ENCODE measurements around the gene KLRB1.
A peak's percentile ranks its signal among the peaks of the same experiment; 100 is the strongest.
"Not testable (repeated sequence)": the region's sequence is repeated elsewhere in the genome, so short reads cannot be mapped to it uniquely, and the experiment has no call there.

KLRB1 gene

DNA sequence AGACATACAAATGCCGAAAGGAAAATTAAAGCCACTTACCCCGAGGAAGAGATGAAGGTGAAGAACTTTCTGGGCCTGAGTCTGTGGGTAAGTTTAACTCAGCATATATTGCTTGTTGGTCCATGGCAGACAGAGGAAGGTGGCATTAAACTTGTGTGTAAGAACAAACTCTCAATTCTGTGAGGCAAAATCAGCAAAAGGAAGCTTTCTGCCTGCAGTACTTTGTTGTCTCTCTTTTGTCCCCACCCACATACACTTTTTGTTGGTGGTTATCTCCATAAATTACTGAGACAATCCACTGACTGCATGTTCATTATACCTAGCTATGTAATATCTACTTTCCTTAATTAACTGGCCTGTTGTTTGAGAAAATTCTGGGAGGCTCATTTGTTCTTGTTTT, at the start of gene KLRB1:
Gene KLRB1 (minus strand): TSS at position 201 of the 400 bp plus-strand sequence. CDS start 77 bp downstream, at position 124.
- DNase-seq = no peak

DNA sequence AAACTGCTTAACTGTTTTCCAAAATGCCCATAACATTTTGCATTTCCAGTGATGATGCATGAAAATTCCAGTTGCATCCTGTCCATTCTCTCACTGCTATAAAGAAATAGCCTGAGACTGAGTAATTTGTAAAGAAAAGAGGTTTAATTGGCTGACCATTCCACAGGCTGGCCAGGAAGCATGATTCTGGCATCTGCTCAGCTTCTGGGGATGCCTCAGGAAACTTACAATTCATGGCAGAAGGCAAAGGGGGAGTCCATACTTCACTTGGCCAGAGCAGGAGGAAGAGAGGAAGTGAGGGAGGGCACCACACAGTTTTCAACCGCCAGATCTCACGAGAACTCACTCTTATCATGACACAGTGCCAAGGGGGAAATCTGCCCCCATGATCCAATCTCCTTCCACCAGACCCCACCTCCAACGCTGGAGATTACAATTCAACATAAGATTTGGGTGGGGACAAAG, 43.6 kb upstream of the KLRB1 start:
- DNase-seq = peak; percentile 72

DNA sequence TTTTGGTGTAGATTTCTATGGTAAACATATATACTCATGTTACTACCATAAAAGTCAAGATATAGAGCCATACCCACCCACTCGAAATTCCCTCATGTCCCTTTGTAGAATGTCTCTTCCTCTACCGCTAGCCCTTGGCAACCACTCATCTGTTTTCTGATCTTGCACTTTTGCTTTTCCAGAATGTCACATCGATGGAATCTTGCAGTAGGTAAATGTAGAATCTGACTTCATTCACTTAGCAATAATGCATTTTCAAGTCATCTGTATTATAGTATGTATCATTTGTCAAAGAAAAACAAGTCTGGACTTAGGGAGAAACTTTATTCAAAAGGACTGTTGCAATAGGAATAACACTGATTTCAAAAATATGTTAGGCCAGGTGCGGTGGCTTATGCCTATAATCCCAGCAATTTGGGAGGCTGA, 42.4 kb upstream of the KLRB1 start:
- no peak for DNase-seq

DNA sequence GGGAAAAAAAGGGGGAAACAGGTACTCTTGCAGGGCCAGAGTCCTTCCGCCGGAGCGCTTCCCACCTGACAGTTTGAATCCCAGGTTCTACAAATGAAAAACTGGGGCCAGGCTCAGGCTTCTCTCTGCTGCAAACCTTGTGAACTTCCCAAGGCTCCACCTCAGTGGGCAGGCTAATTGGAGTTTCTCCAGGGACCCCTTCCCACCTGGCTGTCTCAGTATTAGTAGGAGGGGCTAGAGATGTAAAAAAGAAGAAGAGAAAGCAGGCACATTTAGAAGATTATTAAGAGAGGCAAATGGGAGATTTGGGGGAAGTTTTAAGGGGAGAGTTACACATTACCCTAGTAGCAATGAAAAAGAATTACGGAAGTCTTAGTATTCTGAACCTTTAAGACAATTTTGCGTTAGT, 41.8 kb upstream of the KLRB1 start:
- no peak for DNase-seq

DNA sequence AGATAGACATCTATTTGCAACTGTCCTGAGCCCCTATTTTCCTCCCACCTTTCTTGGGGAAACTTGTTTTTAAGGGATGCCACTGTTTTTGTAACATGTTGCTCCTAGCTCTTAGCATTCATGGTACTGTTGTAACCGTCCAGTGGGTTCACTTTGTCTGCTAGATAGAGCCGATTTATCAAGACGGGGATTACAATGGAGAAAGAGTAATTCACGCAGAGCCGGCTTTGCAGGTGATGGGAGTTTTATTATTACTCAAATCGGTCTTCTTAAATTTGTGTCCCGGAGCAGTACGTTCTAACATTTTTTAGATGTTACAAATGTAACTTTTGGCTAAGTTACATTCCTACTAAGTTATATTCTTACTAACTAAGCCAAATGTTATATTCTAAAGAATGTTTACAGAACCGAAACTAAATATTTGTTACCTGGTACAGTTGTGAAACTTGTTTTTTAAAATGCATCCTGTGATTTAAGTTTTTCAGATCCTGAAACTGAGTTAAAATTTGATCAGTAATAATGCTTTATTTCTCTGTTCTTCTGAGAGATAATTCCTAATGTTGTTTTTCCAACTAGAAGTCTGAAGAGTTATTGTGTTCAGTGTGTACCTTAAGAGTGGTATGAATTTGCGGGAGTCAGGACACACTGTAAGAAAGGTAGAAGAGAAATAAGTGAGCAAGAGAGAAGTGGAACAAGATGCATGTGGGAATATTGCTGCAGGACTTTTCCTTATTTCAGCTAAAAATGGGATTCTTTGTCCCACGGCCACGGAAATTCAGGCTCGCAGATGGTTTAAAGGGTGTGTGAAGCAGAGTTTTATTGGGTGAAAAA, 41.2 kb upstream of the KLRB1 start:
- no peak for DNase-seq

DNA sequence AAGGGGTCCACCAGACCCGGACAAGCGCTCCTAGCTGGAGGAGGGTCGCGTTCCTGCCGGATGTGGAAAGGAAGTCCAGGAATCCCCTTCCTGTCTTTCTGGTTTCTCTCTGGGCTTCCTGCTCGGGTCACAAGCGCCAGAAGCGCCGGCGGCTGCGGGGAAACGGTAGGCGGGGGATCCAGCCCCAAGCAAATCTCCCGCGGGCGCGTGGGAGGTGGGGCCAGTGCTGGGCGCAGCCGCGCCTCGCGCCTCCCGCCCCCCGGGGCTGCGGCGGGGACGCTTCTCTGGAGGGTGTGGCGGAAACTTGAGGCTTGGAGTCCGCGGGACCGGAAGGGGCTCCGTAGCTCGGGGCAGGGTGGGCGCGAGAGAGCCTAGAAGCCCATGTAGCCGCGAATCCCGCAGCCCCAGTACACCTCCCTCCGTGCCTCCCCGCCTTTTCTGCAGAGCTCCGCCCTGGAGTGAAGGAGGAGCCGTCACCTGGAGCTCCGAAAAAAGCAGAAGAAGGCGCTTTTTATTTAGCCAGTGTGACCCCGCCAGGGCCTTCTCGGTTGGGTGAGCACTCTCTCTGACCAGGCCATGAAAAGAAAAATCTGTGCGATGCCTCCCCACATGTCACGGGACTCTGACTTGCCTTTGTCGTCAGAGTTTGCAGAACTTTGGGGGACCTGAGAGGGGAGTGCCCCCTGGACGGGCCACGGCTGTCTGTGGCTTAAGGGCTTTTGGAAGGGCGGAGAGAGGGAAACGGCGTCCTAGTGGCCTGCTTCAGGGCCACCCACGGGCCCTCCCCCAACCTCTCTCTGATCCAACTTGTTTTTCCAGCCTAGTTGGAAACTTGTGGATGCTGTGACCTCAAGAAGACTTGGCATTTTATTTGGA, 40.3 kb upstream of the KLRB1 start:
- DNase-seq = peak; percentile 92

DNA sequence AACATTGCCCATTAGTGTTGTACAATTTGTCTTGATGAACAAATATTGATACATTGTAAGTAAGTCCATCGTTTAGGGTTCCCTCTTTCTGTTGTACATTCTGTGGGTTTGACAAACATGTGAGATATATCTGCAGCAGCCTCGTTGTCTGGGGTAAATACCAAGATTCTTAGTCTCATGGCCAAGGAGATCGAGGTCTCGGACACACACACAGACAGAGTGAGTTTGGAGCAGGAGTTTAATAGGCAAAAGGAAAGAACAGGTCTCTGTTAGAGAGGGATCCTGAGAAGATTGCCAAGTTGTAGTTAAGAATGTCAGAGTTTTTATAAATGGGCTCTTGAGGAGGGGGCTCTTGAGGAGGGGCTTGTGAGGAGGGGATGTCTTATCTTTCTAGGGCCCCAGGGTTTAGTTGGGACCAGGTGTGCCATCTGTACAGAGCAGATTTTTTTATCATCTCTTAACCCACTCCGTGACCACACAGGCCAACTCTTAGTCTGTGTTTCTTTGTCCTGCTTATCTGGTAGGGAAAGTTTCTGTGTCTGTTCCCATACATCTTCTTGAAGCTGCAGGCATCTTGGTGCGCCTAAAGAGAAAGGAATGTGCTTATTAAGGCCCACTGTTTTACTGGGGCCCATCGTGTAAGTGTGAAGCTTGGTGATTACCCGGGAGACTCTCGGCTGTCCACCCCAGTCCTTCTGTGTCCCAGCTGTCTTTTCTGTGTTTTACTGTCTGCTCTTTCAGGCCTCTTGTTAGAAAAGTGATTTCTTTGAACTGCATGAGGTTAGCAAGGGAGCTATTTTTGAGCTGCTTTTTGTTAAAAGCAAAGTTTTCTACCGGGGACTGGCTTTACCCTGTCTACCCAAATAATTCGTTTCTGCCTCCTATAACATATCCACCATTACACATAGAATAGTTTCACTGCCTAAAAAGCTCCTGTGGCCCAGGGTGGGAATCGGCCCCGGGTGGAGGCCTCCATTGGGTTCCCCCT, 39.4 kb upstream of the KLRB1 start:
- no peak for DNase-seq

DNA sequence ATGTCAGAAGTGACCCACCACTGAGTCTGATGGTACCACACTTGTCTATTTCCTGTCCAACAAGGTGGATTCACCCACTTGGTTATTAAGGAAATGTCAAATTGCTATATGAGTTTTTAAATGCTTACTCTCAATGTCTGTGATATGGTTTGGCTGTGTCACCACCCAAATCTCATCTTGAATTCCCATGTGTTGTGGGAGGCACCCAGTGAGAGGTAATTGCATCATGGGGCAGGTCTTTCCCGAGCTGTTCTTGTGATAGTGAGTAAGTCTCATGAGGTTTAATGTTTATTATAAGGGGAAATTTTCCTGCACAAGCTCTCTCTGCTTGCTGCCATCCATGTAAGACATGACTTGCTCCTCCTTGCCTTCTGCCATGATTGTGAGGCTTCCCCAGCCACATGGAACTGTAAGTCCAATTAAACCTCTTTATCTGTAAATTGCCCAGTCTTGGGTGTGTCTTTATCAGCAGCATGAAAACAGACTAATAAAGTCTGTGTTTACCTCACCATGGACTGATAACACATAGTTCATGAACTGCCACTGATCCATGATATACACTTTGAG, 37.4 kb upstream of the KLRB1 start:
- not testable (repeated sequence) for DNase-seq

DNA sequence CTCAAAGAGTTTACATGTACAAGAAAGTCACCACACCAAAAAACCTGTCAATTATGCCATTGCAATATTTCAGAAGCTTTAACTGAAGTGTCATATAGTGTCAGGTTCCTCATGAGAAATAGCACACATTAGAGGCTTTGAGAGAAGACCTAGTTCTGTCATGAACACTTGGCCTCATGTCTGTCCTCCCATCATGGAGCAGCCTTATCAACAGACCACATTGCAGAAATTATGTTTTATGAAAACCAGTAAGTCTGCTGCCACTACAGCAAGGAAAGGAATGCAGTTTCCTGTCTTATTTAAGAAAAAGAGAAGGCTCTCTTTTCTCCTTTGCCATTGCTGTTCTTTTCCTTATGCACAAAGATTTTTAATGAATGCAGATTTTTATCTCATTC, 35.5 kb upstream of the KLRB1 start:
- no peak for DNase-seq

DNA sequence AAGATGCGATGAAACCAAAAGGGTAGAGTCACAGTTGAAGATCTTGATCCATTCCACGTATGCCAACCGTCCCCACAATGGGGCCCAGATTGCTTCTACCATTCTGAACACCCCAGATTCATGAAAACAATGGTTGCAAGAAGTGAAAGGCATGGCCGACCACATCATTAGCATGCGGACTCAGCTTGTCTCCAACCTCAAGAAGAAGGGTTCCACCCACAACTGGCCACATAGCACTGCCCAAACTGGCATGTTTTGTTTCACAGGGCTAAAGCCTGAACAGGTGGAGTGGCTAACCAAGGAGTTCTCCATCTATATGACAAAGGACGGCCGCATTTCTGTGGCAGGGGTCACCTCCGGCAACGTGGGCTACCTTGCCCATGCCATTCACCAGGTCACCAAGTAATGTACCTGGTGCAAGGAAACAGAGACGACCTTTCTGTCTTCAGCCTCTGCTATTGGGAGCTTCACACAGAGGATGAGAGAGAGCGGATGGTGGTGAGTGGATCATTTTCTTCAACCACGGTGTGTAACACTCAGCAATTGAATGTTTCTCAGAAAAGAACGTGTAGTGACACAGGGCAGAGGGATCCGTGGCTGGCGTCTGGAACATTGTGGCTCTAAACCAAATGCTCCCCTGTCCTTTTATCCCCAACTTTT, 35.0 kb upstream of the KLRB1 start:
- DNase-seq = no peak

DNA sequence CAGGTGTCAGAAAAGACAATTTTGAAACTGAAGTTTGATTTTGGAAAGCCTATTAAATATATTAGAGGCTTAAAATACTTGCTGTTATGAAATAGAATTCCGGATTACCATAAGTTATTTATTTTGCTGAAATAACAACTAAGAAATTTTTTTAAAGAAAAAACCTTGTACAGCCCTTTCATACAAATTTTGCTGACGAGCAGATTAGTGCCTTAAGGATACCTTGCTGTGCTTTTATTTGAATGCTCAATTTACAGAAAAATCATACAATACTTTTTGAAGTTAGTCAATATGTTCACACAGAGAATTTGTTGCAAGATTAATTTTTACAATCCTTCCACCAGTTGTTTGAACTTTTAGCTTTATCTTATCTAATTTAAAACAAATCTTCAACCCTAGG, 32.3 kb upstream of the KLRB1 start:
- no peak for DNase-seq

DNA sequence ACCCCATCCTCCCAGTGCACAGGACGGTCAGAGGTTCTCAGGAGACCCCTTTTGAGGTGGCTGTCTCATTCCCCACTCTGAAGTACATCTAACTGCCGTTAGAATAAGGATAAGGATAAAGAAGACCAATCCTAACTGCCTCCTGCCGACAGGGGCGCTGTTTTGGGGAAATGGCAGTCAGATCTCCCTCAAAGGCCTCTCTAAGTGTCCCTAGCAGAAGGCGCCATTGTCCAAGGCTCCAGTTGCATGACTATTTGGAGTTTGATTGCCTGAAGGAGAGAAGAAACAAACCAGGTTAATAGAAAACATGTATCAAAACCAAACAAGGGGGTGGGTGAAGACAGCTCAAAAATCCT, 29.1 kb upstream of the KLRB1 start:
- DNase-seq = no peak

DNA sequence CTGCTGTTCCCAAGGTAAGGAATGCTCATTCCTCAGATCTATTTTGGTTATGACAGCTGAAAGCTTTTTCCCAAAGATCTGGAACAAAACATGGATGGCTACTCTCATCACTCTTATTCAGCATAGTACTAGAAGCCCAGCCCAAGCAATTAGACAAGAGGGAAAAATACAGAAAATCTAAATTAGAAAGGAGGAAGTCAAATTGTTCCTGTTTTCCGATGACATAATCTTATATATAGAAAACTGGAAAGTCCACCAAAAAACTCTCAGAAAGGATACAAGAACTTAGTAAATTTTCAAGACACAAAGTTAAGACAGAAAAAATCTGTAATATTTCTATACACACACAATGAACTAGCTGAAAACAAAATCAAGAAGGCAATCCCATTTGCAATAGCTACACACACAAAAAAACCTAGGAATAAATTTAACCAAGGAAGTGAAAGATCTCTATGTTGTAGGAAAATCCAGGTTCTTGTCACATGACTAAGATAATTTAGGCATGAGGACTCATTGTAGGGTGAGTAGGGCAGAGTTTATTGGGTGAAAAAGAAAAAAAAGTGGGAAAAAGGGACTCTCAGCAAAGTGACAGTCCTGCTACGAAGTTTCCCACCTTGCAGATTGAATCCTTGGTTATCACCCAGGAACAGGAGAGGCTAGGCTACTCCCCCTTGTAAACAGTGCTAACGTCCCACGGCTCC, 28.6 kb upstream of the KLRB1 start:
- no peak for DNase-seq

DNA sequence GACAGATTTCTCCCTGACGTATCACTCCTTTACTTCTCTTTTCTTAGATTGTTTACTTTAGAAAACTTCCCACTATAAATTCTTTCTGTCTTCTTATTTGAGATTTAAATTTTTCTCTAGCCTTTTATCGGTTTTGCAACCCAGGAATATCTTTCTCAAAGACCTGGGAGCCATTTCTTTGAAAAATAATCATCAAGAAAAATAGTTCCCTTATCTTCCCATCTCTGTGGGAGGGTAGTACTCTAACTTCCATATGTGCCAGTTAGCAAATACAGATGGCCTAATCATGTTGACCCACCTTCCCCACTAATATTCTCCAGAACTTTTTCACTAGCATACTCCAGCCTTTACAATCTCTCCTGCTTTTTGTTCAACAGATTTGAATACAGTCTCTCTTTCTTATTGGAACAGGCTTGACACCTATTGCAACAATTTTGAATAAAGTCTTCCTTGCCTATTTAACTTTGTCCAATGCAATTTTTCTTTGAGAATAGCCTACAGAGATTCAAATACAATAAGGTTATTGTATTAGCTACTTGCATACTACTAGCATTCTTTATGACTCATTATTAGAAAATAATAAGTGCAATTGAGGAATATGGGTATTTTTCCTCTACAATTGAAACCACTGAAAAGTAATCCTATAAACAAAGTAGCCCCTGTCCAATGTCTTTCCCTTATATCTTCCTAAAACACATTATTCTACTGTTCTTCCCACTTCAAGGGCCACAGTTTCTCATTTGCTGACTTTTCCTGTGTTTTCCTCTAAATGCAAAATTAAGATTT, 27.4 kb upstream of the KLRB1 start:
- DNase-seq = no peak

DNA sequence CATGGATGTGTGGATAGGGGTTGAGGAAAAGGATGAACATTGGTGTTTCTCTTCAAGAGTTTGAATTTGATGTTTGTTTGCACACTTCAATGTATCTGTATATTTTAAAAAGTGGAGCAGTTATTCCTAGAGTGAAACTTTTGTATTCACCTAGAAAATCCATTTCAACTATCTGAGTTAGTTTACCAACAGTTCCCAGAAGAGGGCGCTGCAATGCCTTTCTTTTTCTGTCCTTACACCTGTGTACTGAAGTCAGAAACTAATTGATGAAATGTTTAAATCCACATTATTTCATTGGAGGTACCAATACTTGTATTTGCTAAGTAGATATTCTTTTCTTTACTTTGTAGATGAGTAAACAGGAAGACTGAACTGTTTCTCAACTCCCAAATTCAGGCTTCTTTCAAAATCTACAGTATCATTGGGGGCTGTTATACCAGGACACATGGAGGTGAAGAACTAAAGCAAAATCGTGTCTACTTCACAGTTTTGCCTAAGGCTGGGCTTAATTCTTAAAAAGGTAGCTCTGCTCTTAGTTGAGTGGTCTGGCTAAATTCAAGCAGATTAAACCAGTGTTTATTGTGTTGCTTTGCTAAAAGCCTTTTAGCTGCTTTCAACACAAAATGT, 26.6 kb upstream of the KLRB1 start:
- peak; percentile 85 for DNase-seq

DNA sequence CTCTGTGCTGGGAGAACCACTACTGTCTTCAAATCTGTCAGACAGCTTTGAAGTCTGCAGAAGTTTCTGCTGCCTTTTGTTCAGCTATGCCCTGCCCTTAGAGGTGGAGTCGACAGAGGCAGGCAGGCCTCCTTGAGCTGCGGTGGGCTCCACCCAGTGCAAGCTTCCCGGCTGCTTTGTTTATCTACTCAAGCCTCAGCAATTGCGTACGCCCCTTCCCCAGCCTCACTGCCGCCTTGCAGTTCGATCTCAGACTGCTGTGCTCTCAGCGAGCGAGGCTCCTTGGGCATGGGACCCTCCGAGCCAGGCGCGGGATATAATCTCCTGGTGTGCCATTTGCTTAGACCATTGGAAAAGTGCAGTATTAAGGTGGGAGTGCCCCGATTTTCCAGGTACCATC, 25.1 kb upstream of the KLRB1 start:
- no peak for DNase-seq

DNA sequence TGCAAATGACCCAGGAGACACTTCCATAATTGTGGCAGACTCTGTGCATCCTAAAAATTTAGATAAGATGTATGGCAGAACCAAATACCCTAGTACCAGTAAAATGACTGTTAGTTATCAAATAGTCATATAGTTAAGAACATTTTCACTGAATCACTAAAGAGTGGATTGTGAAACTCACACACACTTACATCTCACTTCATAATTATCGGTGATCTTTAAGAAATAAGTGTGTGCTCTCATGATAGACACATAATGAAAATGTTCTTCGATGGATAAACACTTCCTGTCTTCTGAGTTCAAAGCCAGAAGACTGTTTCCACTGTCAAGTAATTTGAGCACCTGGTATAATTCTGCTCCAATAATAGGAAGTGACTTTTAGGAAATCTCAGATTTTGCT, 19.1 kb upstream of the KLRB1 start:
- no peak for DNase-seq

DNA sequence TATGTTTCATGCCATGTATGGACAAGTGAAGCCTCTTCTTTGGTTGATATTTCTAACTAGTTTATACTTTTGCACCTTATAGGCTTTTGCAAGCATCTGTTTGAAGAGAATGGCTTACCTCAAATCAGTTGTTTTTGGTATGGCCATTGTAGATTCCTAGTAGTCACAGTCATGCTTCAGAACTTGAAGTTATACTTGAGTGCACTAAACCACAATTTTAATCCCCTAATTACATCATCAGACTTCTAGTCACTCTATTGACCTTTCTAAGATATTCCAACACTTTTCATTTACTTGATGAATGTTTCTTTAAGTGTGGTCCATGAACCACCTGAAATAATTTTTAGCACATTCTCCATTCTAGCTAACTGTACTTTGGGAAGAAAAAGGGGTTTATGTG, 18.6 kb upstream of the KLRB1 start:
- no peak for DNase-seq

DNA sequence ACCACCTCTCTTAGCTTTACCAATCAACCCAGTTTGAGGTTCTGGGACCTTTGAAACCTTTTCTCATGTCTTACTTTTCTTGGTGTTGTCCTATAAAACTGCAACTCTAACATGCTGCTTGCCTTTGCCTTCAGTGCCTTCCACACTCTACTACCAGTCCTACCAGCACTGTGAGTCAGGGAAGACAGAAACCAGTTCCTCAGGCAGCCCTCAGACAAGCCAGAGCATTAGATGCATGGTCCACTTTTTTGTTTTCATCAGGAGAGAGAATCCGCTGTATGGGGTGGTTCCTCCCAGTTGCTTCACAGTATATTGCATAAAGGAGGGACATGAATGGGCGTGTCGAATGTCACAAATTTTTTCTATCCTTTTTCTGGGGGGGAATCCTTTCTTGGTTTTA, 17.3 kb upstream of the KLRB1 start:
- no peak for DNase-seq

Data from CD4-positive, alpha-beta T cell treated with Interleukin-21 for 1 hour (primary cell).